Neural progenitor cell (in vitro differentiated cells): ENCODE data around the gene MRC2. TPM values are rescaled to one million over a fixed set of nuclear protein-coding genes. Genes with fewer than 3 reads are reported as not detected.
"Not testable (repeated sequence)": the region's sequence is repeated elsewhere in the genome, so short reads cannot be mapped to it uniquely, and the experiment has no call there.

ENCODE experiments used
- DNase-seq: peaks from one replicate; pipeline ENCODE4 v3.0.0-alpha.2; 2016; ENCODE audit warnings: low spot score
- H2AFZ ChIP-seq: fragments of 200-600 bp; sonication (generic); replicated peaks from 2 replicates; pipeline ENCODE4 v1.6.1; 2016; ENCODE audit warnings: antibody characterized with exemption
- H3F3A ChIP-seq: fragments of 200-600 bp; sonication (generic); 2 replicates; pipeline ENCODE4 v1.6.1; 2016; ENCODE audit warnings: antibody characterized with exemption, low read depth
- H3K27ac ChIP-seq: fragments of 200-600 bp; sonication (generic); 2 replicates; pipeline ENCODE4 v1.5.1; 2016; ENCODE audit warnings: mild to moderate bottlenecking
- H3K27me3 ChIP-seq: fragments of 200-600 bp; sonication (generic); 2 replicates; pipeline ENCODE4 v1.6.1; 2016; ENCODE audit warnings: mild to moderate bottlenecking, moderate library complexity
- H3K36me3 ChIP-seq: fragments of 200-600 bp; sonication (generic); 2 replicates; pipeline ENCODE4 v1.5.1; 2016
- H3K4me1 ChIP-seq: fragments of 200-600 bp; sonication (generic); 2 replicates; pipeline ENCODE4 v1.6.1; 2016; ENCODE audit warnings: mixed run types
- H3K4me2 ChIP-seq: fragments of 200-600 bp; sonication (generic); 2 replicates; pipeline ENCODE4 v1.6.1; 2016
- H3K4me3 ChIP-seq: fragments of 200-600 bp; sonication (generic); 2 replicates; pipeline ENCODE4 v1.5.1; 2016
- H3K79me2 ChIP-seq: fragments of 200-600 bp; sonication (generic); 2 replicates; pipeline ENCODE4 v1.6.1; 2016; ENCODE audit warnings: low read depth
- H3K9ac ChIP-seq: fragments of 200-600 bp; sonication (generic); 2 replicates; pipeline ENCODE4 v1.6.1; 2016
- H3K9me3 ChIP-seq: fragments of 200-600 bp; sonication (generic); 2 replicates; pipeline ENCODE4 v1.5.1; 2016; ENCODE audit warnings: low read depth
- H4K20me1 ChIP-seq: fragments of 200-600 bp; sonication (generic); 2 replicates; pipeline ENCODE4 v1.6.1; 2016; ENCODE audit warnings: low read depth
- H3K27ac Mint-ChIP-seq: 3 replicates; pipeline ENCODE4 v1.8.0; 2021; ENCODE audit warnings: mixed read lengths
- H3K27me3 Mint-ChIP-seq: 2 replicates; pipeline ENCODE4 v1.8.0; 2022; ENCODE audit warnings: low read depth, mild to moderate bottlenecking, inconsistent platforms, moderate library complexity, mixed read lengths; ENCODE audit not compliant: insufficient read depth
- H3K36me3 Mint-ChIP-seq: 3 replicates; pipeline ENCODE4 v1.8.0; 2021; ENCODE audit warnings: mixed read lengths
- H3K4me1 Mint-ChIP-seq: 3 replicates; pipeline ENCODE4 v1.8.0; 2021; ENCODE audit warnings: mixed read lengths
- H3K4me3 Mint-ChIP-seq: 3 replicates; pipeline ENCODE4 v1.8.0; 2021; ENCODE audit warnings: mild to moderate bottlenecking, moderate library complexity, mixed read lengths
- H3K9me3 Mint-ChIP-seq: 3 replicates; pipeline ENCODE4 v1.8.0; 2020; ENCODE audit warnings: mixed read lengths
- CTCF ChIP-seq: fragments of 200-600 bp; sonication (generic); IDR thresholded peaks from 2 replicates; pipeline ENCODE4 v1.5.1; 2017; ENCODE audit warnings: antibody characterized with exemption, mild to moderate bottlenecking
- EZH2 ChIP-seq: fragments of 200-600 bp; sonication (generic); IDR thresholded peaks from 2 replicates; pipeline ENCODE4 v1.6.1; 2017; ENCODE audit warnings: antibody characterized with exemption, mild to moderate bottlenecking, moderate library complexity
- EZH2phosphoT487 ChIP-seq: fragments of 200-600 bp; sonication (generic); IDR thresholded peaks from 2 replicates; pipeline ENCODE4 v1.6.1; 2017; ENCODE audit warnings: antibody characterized with exemption
- total RNA-seq: library from RNA; depleted of rRNA; stranded (reverse); fragments of >200 nt; gene quantifications from 2 replicates; pipeline ENCODE4 v1.2.3, GENCODE V29; 2015; ENCODE audit warnings: low replicate concordance

The MRC2 gene
- total RNA-seq, 1 donor from 2014 or later: 24.6 TPM

- Histone ChIP-seq H3K4me3 (no peak overlapping the region), H3K4me1 (peaks cover 13% of the 10 kb centered on the region), H3K9ac (no peak overlapping the region), H3K79me2 (no peaks in the 10 kb centered on the region), H2AFZ (no peak overlapping the region), H3F3A (peaks cover 10% of the 10 kb centered on the region), H3K9me3 (no peaks in the 10 kb centered on the region), H4K20me1 (no peaks in the 10 kb centered on the region), H3K36me3 (no peaks in the 10 kb centered on the region), H3K27me3 (no peaks in the 10 kb centered on the region), H3K27ac (no peak overlapping the region), H3K4me2 (no peak overlapping the region)
- Mint-ChIP-seq H3K27ac (no peak overlapping the region), H3K27me3 (peaks cover 5% of the 10 kb centered on the region), H3K36me3 (peaks cover 12% of the 10 kb centered on the region), H3K9me3 (no peaks in the 10 kb centered on the region), H3K4me3 (no peak overlapping the region), H3K4me1 (peaks cover 13% of the 10 kb centered on the region)
- TF ChIP-seq CTCF (no peak), EZH2phosphoT487 (no peak), EZH2 (no peak)
- no peak for DNase-seq
Measured at GRCh38 chr17:62689441-62690167, 62.1 kb downstream of the MRC2 start.

GRCh38 chr17:62690168-62690897 is 62.9 kb downstream of the MRC2 start:
- H3K4me1 Mint-ChIP-seq: peaks cover 16% of the 10 kb centered on the region
- H3K9me3 Mint-ChIP-seq: no peaks in the 10 kb centered on the region
- H3K27me3 Mint-ChIP-seq: peaks cover 2% of the 10 kb centered on the region
- DNase-seq: no peak
- H3F3A ChIP-seq: peaks cover 10% of the 10 kb centered on the region
- H3K4me2 ChIP-seq: no peak overlapping the region
- H3K79me2 ChIP-seq: no peaks in the 10 kb centered on the region
- H3K27me3 ChIP-seq: no peaks in the 10 kb centered on the region
- peaks cover 6% of the 10 kb centered on the region for H3K36me3 Mint-ChIP-seq
- no peak overlapping the region for H3K27ac ChIP-seq
- H3K4me3 ChIP-seq: no peak overlapping the region
- H4K20me1 ChIP-seq: no peaks in the 10 kb centered on the region
- H3K9ac ChIP-seq: no peak overlapping the region
- no peaks in the 10 kb centered on the region for H3K36me3 ChIP-seq
- TF ChIP-seq EZH2phosphoT487 (no peak), EZH2 (no peak), CTCF (no peak)
- peaks cover 19% of the 10 kb centered on the region for H3K4me1 ChIP-seq
- no peaks in the 10 kb centered on the region for H3K9me3 ChIP-seq
- H2AFZ ChIP-seq: no peak overlapping the region
- H3K4me3 Mint-ChIP-seq: no peak overlapping the region
- no peak overlapping the region for H3K27ac Mint-ChIP-seq

DNA sequence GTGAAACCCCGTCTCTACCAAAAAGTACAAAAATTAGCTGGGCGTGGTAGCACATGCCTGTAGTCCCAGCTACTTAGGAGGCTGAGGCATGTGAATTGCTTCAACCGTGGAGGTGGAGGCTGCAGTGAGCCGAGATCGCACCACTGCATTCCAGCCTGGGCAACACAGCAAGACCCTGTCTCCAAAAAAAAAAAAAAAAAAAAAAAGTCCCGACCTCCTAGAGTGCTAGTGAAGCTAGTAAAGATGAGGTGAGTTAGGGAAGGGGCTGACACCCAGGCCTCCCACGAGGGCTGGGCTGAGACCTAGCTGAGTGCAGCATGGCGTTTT is 64.1 kb downstream of the MRC2 start:
- H4K20me1 ChIP-seq, H3K36me3 ChIP-seq, H3K4me3 ChIP-seq, H3F3A ChIP-seq, H3K4me2 ChIP-seq, H2AFZ ChIP-seq, H3K9ac ChIP-seq, H3K27me3 Mint-ChIP-seq, H3K9me3 ChIP-seq, H3K9me3 Mint-ChIP-seq, H3K4me3 Mint-ChIP-seq, DNase-seq, H3K27ac ChIP-seq, H3K27ac Mint-ChIP-seq, H3K36me3 Mint-ChIP-seq, H3K79me2 ChIP-seq, H3K27me3 ChIP-seq: not testable (repeated sequence)
- H3K4me1 ChIP-seq: peaks cover 19% of the 10 kb centered on the region
- peaks cover 16% of the 10 kb centered on the region for H3K4me1 Mint-ChIP-seq

GRCh38 chr17:62692159-62692651 is 64.7 kb downstream of the MRC2 start:
- no peak overlapping the region for H3K9ac ChIP-seq
- no peaks in the 10 kb centered on the region for H3K9me3 ChIP-seq
- H3K4me1 ChIP-seq: peaks cover 19% of the 10 kb centered on the region
- peaks cover 16% of the 10 kb centered on the region for H3K4me1 Mint-ChIP-seq
- H3K27me3 ChIP-seq: no peaks in the 10 kb centered on the region
- no peak overlapping the region for H2AFZ ChIP-seq
- no peak overlapping the region for H3K4me3 ChIP-seq
- no peak overlapping the region for H3K4me3 Mint-ChIP-seq
- H3F3A ChIP-seq: peaks cover 10% of the 10 kb centered on the region
- no peak for DNase-seq
- H3K9me3 Mint-ChIP-seq: no peaks in the 10 kb centered on the region
- no peak for TF ChIP-seq CTCF
- no peak for TF ChIP-seq EZH2
- no peak for TF ChIP-seq EZH2phosphoT487
- H3K79me2 ChIP-seq: no peaks in the 10 kb centered on the region
- H3K4me2 ChIP-seq: no peak overlapping the region
- H3K27ac ChIP-seq: no peak overlapping the region
- peaks cover 2% of the 10 kb centered on the region for H3K27me3 Mint-ChIP-seq
- no peaks in the 10 kb centered on the region for H4K20me1 ChIP-seq
- H3K36me3 Mint-ChIP-seq: peaks cover 2% of the 10 kb centered on the region
- H3K27ac Mint-ChIP-seq: no peak overlapping the region
- no peaks in the 10 kb centered on the region for H3K36me3 ChIP-seq
